A204.1 (cell line): ENCODE measurements around the gene WDR1.

Source experiments
- FAIRE-seq: peaks from 2 replicates; lab custom pipeline; 2012; peaks lifted over from hg19 to GRCh38; lab: Jason Lieb, UNC

WDR1 gene

GRCh38 chr4:10114147-10114546, 2.5 kb downstream of the WDR1 start:
- FAIRE-seq: no peak

- no peak for FAIRE-seq
Measured at GRCh38 chr4:10113362-10114047, 3.1 kb downstream of the WDR1 start.

DNA sequence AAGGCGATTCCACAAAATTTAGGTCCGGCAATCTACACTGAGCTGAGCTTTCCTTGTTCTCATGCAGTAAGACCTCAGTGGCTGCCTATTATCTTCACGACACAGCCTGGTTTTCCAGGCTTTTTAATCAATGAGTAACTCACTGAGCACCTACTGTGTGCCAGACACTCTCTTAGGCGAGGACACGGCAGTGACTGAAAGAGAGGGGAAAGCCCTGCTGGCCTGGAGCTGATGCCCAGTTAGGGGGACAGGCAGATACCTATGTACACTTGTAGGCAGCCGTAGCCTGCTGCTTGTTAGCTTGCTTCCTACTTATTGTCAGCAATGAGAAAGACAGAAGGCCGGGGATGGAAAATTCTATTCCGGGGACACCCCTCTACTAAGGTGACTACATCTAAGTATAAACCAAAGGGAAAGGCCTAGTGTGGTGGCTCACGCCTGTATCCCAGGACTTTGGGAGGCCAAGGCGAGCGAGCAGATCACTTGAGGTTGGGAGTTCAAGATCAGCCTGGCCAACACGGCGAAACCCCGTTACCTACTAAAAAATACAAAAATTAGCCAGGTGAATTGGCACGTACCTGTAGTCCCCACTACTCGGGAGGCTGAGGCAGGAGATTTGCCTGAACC, 3.8 kb downstream of the WDR1 start:
- no peak for FAIRE-seq

DNA sequence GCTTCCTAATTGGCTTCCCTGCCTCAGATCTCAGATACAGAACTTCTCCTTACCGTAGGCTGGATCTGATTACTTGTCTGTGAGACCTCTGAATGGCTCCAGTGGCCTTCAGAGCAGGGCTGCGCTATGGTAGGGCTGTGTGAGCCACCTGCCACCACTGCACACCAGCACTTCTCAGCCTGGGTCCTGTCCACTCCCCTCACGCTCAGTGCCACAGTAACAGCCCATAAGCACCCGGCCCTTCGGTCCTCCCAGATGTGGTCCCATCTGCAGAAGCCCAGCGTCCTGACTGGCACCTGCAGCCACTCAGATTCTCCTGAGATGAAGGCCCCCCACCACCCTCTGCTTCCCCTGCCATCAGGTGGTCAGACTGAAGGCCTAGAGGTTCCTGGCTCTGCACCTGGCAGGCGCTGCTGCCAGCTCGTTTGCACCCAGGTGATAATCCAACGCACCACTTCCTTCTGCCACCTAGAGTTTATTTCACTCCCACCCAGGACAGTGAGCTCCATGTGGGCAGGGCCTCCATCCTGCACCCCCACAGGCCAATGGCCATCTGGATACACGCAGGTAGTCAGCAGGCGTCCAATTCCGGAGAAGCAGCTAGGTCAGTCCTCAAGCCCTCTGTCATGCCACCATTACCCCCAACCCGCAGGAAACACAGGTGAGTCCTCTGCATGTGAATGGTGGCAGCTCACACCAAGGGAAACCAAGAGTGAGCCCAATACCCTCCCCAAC, 5.4 kb downstream of the WDR1 start:
- FAIRE-seq: no peak

DNA sequence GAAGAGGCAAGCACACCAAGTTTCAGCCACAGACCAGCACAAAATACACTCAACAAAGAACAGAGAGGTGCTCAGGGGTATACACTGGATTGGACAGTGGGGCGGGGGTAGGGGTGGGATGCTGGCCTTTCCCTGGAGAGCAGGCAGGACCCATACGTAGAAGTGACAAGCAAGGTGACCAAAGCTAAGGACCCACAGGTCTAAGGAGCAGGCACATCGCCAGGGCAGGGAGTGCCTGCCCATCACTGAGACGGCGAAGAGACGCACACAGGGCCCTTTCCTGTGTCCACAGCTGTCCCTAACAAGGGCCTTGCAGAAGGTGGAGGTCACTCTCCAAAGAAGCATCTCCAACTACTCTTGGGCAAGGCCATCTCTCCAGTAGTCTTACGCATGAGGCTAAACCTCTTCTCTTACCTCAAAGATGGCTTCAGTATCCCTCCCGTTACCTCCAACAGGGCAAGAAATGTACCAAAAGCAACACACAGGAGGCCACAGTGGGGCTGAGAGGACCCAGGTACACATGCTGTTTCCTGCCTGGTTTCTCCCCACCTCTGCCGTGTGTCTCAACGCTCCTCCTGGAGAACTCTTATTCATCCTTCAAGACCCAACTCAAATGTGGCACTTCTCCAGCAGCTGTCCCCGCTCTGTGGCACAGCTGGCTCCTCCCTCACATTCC, 6.5 kb downstream of the WDR1 start:
- no peak for FAIRE-seq

GRCh38 chr4:10108818-10109783, 7.5 kb downstream of the WDR1 start:
- FAIRE-seq: no peak

GRCh38 chr4:10108391-10108790, 8.2 kb downstream of the WDR1 start:
- FAIRE-seq: no peak

DNA sequence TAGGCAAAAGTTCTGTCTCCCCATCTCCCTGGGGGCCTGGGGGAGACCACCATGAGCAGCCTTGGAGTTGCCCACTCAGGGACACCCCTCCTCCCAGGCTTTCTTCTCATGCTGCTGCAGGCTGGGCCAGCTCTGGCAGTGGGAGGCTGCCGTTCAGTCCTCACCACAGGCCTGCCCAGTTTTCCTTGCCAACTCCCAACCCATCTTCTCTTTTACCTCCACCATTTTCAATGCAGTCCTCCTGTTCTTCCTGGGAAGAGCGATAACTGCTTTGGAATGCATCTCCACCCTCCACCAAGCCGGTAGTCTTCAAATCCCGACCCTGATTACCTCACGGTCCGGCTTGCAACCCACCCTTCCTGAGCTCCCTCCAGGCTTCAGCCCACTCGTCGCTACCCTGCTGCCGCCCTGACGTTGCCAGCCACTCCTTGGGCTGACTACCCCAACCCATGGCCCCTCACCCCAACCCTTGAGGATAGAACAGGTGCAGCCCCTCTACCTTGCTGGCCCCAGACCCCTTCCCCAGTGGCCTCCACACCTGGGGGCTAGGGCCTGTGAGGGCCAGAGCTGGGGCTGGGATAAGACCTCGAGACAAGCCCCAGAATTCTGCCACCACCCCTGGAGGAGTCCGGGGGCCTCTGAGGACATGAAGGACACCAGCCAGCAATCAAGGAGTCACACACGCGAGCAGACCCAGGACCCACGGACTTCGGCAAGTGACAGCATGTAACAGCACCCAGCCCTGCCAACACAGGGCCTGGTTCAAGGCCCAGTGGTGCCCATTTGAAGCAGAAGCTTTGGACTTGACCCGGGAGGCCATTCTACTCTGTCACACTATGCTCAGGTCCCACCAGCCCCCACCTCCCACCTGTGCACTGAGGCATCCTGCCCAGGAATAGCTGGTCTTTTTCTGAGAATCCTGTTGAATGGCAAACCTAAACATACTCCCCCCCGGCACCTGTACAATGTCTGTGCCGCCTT, 9.2 kb downstream of the WDR1 start:
- no peak for FAIRE-seq

DNA sequence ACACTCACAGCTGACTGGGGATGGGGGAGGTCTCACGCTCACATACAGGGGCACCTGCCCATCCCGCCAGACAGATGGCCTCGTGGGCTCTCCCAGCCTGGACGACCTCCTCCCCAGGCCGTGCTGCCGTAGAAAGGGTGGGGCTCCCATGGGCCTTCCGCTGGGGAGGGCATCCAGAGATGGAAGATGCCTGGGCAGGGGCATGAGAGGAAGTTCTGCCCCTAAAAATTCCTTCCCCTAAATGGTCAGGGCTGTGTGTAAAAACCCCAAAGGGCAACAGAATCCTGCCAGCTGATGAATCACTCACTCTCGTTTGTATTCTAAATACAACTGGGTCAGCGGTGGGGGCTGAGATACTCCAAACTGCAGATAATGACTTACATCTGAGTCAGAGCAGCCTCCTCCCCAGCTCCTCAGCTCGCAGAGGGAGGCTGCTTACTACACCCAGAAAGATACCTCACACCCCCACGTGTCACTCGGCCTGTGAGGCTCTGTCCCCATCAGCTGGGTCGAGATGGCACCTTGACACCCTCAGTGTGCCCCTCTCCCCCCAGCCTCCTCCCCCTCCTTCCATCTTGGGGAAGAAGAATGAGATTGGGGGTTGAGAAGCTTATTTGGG, 10.1 kb downstream of the WDR1 start:
- FAIRE-seq: no peak

- FAIRE-seq: no peak
Measured at GRCh38 chr4:10105920-10106319, 10.7 kb downstream of the WDR1 start.

DNA sequence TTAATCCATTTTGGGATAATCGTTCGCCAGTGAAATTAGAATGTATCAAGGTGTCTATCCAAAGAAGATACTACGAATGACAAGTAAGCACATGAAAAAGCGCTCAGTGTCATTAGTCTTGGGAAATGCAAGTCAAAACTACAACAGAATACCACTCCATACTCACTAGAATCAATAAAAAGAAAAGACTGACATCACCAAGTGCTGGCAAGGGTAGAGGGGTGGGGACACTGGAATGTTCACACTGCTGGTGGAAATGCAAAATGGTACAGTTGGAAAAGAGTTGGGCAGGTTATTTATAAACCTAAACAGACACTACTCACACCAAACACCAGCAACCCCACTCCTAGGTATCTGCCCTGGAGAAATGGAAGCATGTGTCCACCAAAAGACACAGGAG, 11.2 kb downstream of the WDR1 start:
- FAIRE-seq: no peak

DNA sequence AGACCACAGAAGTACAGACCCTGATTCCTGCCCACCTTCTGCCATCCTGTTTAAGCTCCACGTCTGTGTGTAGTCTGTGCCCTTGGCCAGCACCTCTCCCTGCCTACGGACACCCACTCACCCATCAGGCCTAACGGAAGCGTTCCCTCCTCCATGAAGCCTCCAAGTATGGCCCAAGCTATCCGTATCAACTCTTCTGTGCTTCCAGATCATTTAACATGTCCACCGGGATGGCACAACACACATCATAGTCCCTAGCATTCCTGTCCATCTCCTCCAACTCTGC, 11.7 kb downstream of the WDR1 start:
- no peak for FAIRE-seq

DNA sequence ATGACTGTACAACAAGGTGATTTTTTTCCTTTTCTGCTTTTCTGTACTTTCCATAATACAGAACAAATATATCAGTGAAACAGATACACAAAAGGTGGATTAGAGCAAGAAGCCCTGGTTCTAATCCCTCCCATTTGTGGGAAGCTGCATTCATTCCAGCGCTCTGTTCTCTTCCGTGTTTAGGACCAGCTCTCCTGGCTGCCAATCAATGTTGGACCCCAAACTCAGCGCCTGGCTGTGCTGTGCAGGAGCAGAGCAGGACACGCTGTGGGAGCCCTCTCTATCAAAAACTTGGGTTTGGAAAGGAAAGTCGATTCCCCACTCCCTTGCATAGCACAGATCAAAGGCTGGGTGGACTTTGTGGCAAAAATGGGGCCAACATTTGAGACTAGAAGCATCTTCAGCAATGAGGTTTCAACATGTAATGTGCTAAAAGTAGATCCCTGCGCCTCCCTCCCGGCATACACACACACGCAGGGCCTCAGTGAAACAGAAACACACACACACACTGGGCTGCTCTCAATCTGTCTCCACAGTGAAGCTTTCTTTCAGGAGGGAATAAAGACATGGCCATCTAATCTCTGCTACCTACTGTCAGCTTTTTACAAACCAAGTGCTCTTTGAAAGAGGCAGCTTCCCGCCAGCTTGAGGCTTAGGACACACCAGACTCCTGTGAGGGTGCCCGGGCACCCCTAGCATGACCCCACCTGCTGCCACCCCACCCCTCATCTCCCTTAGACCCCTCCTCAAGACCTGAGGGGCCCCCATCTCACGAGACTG, 12.2 kb downstream of the WDR1 start:
- no peak for FAIRE-seq

DNA sequence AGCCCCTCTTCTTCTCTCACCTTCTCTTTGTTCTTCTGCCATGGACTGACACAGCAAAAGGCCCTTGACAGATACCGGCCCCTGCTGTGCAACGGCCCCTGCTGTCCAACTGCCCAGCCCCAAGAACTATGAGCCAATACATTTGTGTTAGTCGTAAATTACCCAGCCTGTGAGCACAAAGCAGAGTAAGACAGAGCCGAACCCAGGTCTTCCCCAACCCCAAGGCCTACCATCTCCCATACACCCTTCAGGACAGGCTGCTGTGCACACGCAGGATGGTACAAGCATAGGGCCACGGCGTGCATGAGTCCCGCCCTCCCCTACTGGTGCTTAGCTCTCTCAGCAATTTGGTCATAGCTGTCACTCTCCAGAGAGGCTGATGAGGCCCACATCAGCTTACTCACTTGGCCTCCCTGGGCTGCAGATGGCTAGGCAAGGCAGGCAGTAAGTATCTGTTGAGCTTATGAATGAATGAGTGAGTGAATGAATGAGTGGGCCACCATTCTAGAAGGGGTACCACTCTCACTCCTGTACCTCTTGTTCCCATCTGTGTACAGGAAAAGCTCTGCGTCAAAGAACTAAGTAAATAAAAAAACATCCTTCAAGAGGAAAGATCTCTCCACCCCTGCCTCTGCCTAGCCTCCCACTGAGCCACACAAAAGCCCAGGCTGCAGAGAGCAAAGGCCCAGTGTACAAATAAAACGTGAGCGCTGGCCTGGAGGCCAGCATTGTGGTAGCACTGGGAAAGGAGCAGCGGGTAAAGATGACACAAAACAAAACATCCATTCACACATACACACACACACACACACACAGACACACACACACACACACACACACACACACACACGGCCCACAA, 13.9 kb downstream of the WDR1 start:
- no peak for FAIRE-seq

DNA sequence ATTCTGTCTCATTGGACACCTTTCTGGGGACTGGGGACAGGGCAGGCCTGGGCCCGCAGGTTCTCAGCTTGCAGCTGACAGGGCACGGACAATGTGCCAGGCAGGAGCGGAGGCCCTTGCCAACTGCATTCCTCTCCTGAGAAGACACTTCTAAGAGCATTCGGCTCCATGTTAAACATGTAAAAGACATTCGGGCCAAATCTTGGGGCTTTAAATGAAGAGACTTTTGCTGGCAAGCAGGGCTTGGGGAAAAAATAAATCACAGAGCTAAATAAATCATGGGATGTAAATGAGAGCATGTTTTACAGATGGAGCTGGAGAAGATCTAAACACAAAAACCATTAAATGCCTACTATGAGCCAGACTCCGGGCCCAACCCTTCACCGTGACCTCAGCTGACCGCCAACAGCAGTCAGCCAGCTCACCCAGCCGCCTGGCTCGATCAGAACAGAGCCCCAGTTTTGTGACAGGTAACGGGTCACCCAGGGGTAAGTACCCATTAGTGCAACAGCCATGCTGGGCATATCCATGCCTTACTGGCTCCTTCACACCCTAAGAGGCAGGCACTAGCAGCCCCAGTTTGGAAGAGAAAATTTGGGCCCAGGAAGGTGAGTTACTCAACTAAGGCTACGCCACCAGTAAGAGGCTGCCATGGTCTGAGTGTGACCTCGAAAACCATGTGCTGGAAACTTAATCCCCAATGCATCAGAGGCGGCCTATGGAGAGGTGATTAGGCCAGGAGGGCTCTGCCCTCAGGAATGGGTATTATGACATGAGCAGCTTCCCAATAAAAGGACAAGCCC, 14.7 kb downstream of the WDR1 start:
- FAIRE-seq: no peak

DNA sequence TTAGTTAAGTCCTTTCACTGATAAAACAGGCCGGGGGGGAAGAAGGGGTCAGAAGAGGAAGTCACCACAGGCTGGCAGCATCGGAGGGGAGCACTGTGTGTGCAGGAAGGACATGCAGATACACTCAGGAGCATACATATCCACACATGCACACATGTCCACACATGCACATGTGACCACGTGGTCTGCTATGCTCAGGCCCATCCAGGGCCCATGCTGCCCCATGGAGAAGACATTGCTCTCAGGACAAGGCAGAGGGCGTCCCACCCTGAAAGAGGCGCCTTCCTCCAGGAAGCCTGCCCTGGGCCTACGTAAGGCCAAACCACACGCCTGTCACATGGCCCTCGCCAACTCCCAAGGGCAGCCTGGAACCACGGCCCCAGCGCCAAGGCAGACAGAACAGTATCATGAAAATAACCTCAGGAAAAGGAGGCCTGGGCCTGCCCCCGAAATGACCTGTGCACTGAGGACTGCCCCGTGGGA, 15.8 kb downstream of the WDR1 start:
- FAIRE-seq: no peak

DNA sequence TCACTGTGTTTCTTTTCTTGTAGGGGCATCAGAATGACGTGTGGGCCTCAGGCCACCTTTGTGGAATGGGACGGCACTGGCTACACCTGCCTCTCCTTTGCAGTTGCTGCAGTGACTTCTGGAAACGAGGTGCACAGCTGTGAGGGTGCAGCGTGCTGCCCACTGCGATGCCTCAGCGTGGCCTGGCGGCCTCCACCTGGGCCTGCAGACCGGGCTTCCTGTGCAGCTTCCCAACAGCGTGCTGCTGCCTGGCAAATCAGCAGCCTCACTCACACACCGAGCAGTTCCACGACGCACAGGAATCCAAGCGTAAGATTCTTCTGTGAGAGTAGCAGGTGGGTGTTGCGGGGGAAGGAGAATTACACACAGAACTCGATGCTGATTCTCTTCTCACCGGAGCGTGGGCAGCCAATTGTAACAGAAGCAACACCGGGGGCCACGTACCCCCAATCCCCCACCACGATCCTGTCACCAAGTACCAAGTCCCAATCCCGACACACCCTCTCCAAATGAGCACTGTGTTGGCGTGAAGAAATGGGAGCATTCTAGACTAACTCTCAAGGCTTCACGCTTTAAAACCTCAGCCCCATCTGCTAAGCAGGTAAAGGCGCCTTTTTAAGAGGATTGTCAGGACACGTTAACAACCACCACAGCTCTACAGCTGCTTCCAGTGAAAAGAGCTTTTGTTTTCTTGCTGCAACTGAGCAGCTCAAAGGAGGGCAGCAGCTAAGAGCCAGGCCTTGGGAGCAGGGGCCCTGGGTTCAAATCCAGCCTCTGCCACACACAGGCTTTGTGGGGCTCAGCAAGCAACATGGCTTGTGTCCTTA, 16.9 kb downstream of the WDR1 start:
- FAIRE-seq: no peak
